ENCODE data around the gene NUMB. TPM values are rescaled to one million over a fixed set of nuclear protein-coding genes. Genes with fewer than 3 reads are reported as not detected.

NUMB gene
- total and polyA plus RNA-seq, 2 experiments from 2014 or later = 64.8 to 142 TPM

DNA sequence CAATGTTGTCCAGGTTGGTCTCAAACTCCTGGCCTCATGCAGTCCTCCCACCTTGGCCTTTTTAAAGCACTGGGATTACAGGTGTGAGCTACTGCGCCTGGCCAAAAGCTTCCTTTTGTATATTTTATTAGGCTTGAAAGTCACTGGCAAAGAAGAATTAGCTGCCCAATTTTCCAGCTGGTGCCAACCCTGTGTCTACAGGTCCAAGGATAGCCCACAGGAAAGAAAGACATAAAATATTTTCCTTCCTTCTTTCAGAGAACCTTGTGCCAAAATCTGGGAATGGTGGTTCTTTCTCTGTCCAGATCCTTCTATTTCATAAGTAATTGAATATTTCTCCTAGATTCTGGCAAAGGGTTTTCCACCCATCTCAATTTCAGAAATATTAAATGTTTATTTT is 84.1 kb downstream of the NUMB start:
- Histone ChIP-seq H4K20me1 (ENCODE audit: insufficient read depth) (no peaks in the 10 kb centered on the region; the same call in 1 of the 2 replicates), H3K79me2 (ENCODE audit: insufficient read depth) (peaks cover 100% of the 10 kb centered on the region), H3K9me3 (ENCODE audit: low read depth) (no peaks in the 10 kb centered on the region), H3K4me2 (ENCODE audit: unreplicated experiment) (no peak overlapping the region), H3K36me3 (ENCODE audit: low read depth) (peaks cover 3% of the 10 kb centered on the region; the same call in 1 of the 2 replicates), H3K9ac (no peak overlapping the region), H2AFZ (no peak overlapping the region), H3K4me3 (no peak overlapping the region), H3K27ac (no peak overlapping the region), H3K4me1 (ENCODE audit: insufficient read depth) (no peaks in the 10 kb centered on the region), H3K27me3 (replicated peaks; ENCODE audit: insufficient read depth) (no peaks in the 10 kb centered on the region), H3F3A (ENCODE audit: insufficient read depth) (peaks cover 46% of the 10 kb centered on the region), H3K9me2 (ENCODE audit: insufficient read depth) (no peaks in the 10 kb centered on the region)
- 100% methylated on average over 1 of the region's 1 CpG for WGBS, 2 experiments (ENCODE audit: low coverage in 1 of 2, low lambda C conversion rate in 2 of 2, missing lambda C conversion rate in 2 of 2)
- TF ChIP-seq EZH2phosphoT487 (IDR thresholded peaks at IDR 0.05; ENCODE audit: insufficient read depth, low read depth) (no peak), EZH2 (IDR thresholded peaks at IDR 0.05; ENCODE audit: insufficient read depth, poor library complexity, severe bottlenecking) (no peak)
- no peak for DNase-seq
- in situ Hi-C loops (cut with MboI) = no loop called here

DNA sequence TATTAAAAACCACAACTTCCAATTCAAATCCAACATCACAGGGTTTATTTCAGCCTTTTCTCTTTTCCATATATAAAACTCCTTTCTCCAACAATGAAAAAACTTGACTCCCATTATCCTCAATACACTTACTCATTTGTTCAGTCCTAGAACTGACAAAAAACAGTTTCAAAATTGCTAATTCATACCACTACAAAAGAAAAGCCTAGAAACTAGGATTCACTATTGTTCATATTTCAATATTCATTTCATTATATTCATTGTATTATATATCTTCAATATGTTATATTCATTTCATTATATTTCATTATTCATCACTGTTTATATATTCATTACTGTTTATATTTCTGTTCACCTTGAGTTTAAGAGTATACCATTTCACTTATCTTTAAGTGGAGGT is 85.8 kb downstream of the NUMB start:
- H3F3A ChIP-seq (ENCODE audit: insufficient read depth) = peaks cover 43% of the 10 kb centered on the region
- H3K4me3 ChIP-seq = no peak overlapping the region
- H3K9me2 ChIP-seq (ENCODE audit: insufficient read depth) = no peaks in the 10 kb centered on the region
- no peaks in the 10 kb centered on the region; the same call in 1 of the 2 replicates for H3K4me1 ChIP-seq (ENCODE audit: insufficient read depth)
- H2AFZ ChIP-seq = no peak overlapping the region
- TF ChIP-seq EZH2phosphoT487 (IDR thresholded peaks at IDR 0.05; ENCODE audit: insufficient read depth, low read depth) (no peak), EZH2 (IDR thresholded peaks at IDR 0.05; ENCODE audit: insufficient read depth, poor library complexity, severe bottlenecking) (no peak)
- peaks cover 100% of the 10 kb centered on the region for H3K79me2 ChIP-seq (ENCODE audit: insufficient read depth)
- H3K36me3 ChIP-seq (ENCODE audit: low read depth) = no peaks in the 10 kb centered on the region; the same call in 1 of the 2 replicates
- no peaks in the 10 kb centered on the region for H3K27me3 ChIP-seq (replicated peaks; ENCODE audit: insufficient read depth)
- no peak for DNase-seq
- H3K9ac ChIP-seq = no peak overlapping the region
- no peak overlapping the region for H3K4me2 ChIP-seq (ENCODE audit: unreplicated experiment)
- no peak overlapping the region for H3K27ac ChIP-seq
- in situ Hi-C loops (cut with MboI) = no loop called here
- no peaks in the 10 kb centered on the region for H3K9me3 ChIP-seq (ENCODE audit: low read depth)
- H4K20me1 ChIP-seq (ENCODE audit: insufficient read depth) = no peaks in the 10 kb centered on the region; the same call in 1 of the 2 replicates

- 88 to 94% methylated on average over 4 to 5 of the region's 5 CpGs for WGBS, 2 experiments (ENCODE audit: low coverage in 1 of 2, low lambda C conversion rate in 2 of 2, missing lambda C conversion rate in 2 of 2)
- Histone ChIP-seq H3K9me3 (ENCODE audit: low read depth) (no peaks in the 10 kb centered on the region), H3K4me1 (ENCODE audit: insufficient read depth) (no peaks in the 10 kb centered on the region; the same call in 1 of the 2 replicates), H3K4me2 (ENCODE audit: unreplicated experiment) (no peak overlapping the region), H3K79me2 (ENCODE audit: insufficient read depth) (peaks cover 100% of the 10 kb centered on the region), H3F3A (ENCODE audit: insufficient read depth) (peaks cover 41% of the 10 kb centered on the region), H3K27me3 (replicated peaks; ENCODE audit: insufficient read depth) (no peaks in the 10 kb centered on the region), H3K4me3 (no peak overlapping the region), H3K9ac (no peak overlapping the region), H2AFZ (no peak overlapping the region), H3K27ac (no peak overlapping the region), H4K20me1 (ENCODE audit: insufficient read depth) (no peaks in the 10 kb centered on the region; the same call in 1 of the 2 replicates), H3K36me3 (ENCODE audit: low read depth) (peaks cover 11% of the 10 kb centered on the region; the same call in 1 of the 2 replicates), H3K9me2 (ENCODE audit: insufficient read depth) (no peaks in the 10 kb centered on the region)
- no peak for TF ChIP-seq EZH2phosphoT487 (IDR thresholded peaks at IDR 0.05; ENCODE audit: insufficient read depth, low read depth)
- TF ChIP-seq EZH2 (IDR thresholded peaks at IDR 0.05; ENCODE audit: insufficient read depth, poor library complexity, severe bottlenecking) = no peak
- in situ Hi-C loops (cut with MboI) = no loop called here
- DNase-seq = no peak
These were observed 87.8 kb downstream of the NUMB start for GRCh38 chr14:73370561-73370960.

- DNase-seq = no peak
- Histone ChIP-seq H3K27ac (no peak overlapping the region), H2AFZ (no peak overlapping the region), H4K20me1 (ENCODE audit: insufficient read depth) (no peaks in the 10 kb centered on the region; the same call in 1 of the 2 replicates), H3K4me1 (ENCODE audit: insufficient read depth) (no peaks in the 10 kb centered on the region; the same call in 1 of the 2 replicates), H3K36me3 (ENCODE audit: low read depth) (peaks cover 15% of the 10 kb centered on the region; the same call in 1 of the 2 replicates), H3K9me3 (ENCODE audit: low read depth) (no peaks in the 10 kb centered on the region), H3K4me3 (no peak overlapping the region), H3K9me2 (ENCODE audit: insufficient read depth) (no peaks in the 10 kb centered on the region), H3K79me2 (ENCODE audit: insufficient read depth) (peaks cover 100% of the 10 kb centered on the region), H3K9ac (no peak overlapping the region), H3K27me3 (replicated peaks; ENCODE audit: insufficient read depth) (no peaks in the 10 kb centered on the region), H3K4me2 (ENCODE audit: unreplicated experiment) (no peak overlapping the region), H3F3A (ENCODE audit: insufficient read depth) (peaks cover 35% of the 10 kb centered on the region)
- TF ChIP-seq EZH2phosphoT487 (IDR thresholded peaks at IDR 0.05; ENCODE audit: insufficient read depth, low read depth) = no peak
- in situ Hi-C loops (cut with MboI) = no loop called here
These were observed 88.9 kb downstream of the NUMB start for GRCh38 chr14:73369428-73369827.

- Histone ChIP-seq H3K27ac (0 out of 2 replicates have a peak overlapping the region, but pooled peaks have one; percentile 0), H3K9ac (no peak overlapping the region), H3K79me2 (ENCODE audit: insufficient read depth) (peaks cover 100% of the 10 kb centered on the region), H2AFZ (no peak overlapping the region), H3K9me3 (ENCODE audit: low read depth) (no peaks in the 10 kb centered on the region), H3K27me3 (replicated peaks; ENCODE audit: insufficient read depth) (no peaks in the 10 kb centered on the region), H3K9me2 (ENCODE audit: insufficient read depth) (no peaks in the 10 kb centered on the region), H3K36me3 (ENCODE audit: low read depth) (peaks cover 20% of the 10 kb centered on the region), H3K4me2 (ENCODE audit: unreplicated experiment) (no peak overlapping the region), H3F3A (ENCODE audit: insufficient read depth) (peaks cover 30% of the 10 kb centered on the region), H3K4me1 (ENCODE audit: insufficient read depth) (no peaks in the 10 kb centered on the region; the same call in 1 of the 2 replicates), H4K20me1 (ENCODE audit: insufficient read depth) (no peaks in the 10 kb centered on the region; the same call in 1 of the 2 replicates), H3K4me3 (no peak overlapping the region)
- DNase-seq = peak; percentile 62
- TF ChIP-seq EZH2phosphoT487 (IDR thresholded peaks at IDR 0.05; ENCODE audit: insufficient read depth, low read depth) (no peak), EZH2 (IDR thresholded peaks at IDR 0.05; ENCODE audit: insufficient read depth, poor library complexity, severe bottlenecking) (no peak)
- in situ Hi-C loops (cut with MboI) = no loop called here
These were observed 89.7 kb downstream of the NUMB start for GRCh38 chr14:73368616-73369015.

Measured in GM23248 (cell line).